MCF 10A (cell line): ENCODE results near the gene ACTR3. TPM values are rescaled to one million over a fixed set of nuclear protein-coding genes. Genes with fewer than 3 reads are reported as not detected.
A peak's percentile ranks its signal among the peaks of the same experiment; 100 is the strongest.

Experiments used
- BruUV-seq: library from RNA; stranded (reverse); fragments of 400-500 nt; replicated peaks from 2 replicates; lab custom pipeline; 2021; lab: Mats Ljungman, UMichigan
- CTCF ChIA-PET: fragments of 300-600 bp; sonication (Branson Sonifier 250); formaldehyde crosslinking; extraction: SDS; loops from one replicate; lab custom pipeline; 2021; ENCODE audit warnings: antibody characterized with exemption, inconsistent platforms; lab: Yijun Ruan, JAX
- POLR2A ChIA-PET: fragments of 300-600, 350-650 bp; sonication (Branson Sonifier 250); formaldehyde crosslinking; extraction: SDS; loops from one replicate; lab custom pipeline; 2020; ENCODE audit warnings: antibody characterized with exemption, inconsistent platforms; lab: Yijun Ruan, JAX
- DNase-seq: peaks from one replicate; pipeline ENCODE4 v3.0.0-alpha.2; 2018; ENCODE audit not compliant: unreplicated experiment
- H3K27ac Mint-ChIP-seq: one replicate; pipeline ENCODE4 v1.8.0; 2022; ENCODE audit warnings: mild to moderate bottlenecking, low read depth, mixed read lengths; ENCODE audit not compliant: unreplicated experiment
- H3K27me3 Mint-ChIP-seq: one replicate; pipeline ENCODE4 v1.8.0; 2022; ENCODE audit warnings: mixed read lengths; ENCODE audit not compliant: insufficient read depth, unreplicated experiment
- H3K36me3 Mint-ChIP-seq: one replicate; pipeline ENCODE4 v1.8.0; 2022; ENCODE audit warnings: mild to moderate bottlenecking, moderate library complexity, mixed read lengths; ENCODE audit not compliant: insufficient read depth, unreplicated experiment
- H3K4me1 Mint-ChIP-seq: one replicate; pipeline ENCODE4 v1.8.0; 2022; ENCODE audit warnings: mixed read lengths; ENCODE audit not compliant: insufficient read depth, unreplicated experiment
- H3K4me3 Mint-ChIP-seq: one replicate; pipeline ENCODE4 v1.8.0; 2022; ENCODE audit warnings: mild to moderate bottlenecking, moderate library complexity, mixed read lengths; ENCODE audit not compliant: unreplicated experiment
- H3K9me3 Mint-ChIP-seq: one replicate; pipeline ENCODE4 v1.8.0; 2022; ENCODE audit warnings: mixed read lengths; ENCODE audit not compliant: unreplicated experiment
- intact Hi-C: fragments of 100-400 bp; cut with micrococcal nuclease; formaldehyde crosslinking; loops from 2 replicates; pipeline ENCODE4 v1.14.1; 2022
- total RNA-seq: library from RNA; stranded (reverse); gene quantifications from 2 replicates; pipeline ENCODE4 v1.2.3, GENCODE V29; 2022
- TF ChIP-seq, protein P1 (sequence below): fragments of 200-600 bp; IDR thresholded peaks from one replicate; pipeline ENCODE4 v1.8.0; 2022; ENCODE audit warnings: antibody characterized with exemption, mild to moderate bottlenecking; ENCODE audit not compliant: unreplicated experiment

The ACTR3 gene
- total RNA-seq, 1 experiment from 2014 or later = 311 TPM

DNA sequence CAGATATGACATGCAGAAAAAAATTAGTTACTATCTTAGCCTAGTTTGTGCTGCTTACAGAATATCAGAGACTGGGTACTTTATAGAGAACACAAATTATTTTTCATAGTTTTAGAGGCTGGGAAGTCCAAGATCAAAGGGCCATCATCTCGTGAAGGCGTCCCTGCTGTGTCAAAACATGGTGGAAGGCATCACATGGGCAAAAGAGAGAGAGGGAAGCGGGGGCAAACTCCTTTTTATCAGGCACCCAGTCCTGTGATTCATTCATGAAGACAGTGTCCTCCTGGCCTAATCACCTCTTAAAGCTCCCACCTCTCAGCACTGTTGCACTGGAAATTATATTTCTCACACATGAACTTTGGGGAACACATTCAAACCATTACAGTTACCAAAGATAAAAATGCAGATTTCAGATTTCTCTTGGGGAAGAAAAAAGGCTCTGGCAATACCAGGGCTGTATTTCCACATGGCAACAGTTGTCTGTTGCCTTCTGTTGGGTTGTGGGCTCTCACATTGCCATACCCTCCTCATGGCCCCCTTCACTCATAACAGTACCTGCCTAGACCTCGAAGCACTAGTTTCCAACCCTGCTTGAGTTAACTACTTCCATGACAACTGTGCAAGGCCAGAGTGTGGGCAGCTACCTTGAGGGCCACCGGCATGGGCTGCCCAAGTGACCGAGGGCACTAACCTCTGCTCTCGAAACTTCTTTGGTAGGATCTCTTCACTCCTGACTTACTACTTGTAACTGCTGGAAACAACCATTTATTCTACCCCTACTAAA lies 2.7 kb upstream of the ACTR3 start:
- Mint-ChIP-seq H3K27me3 (no peaks in the 10 kb centered on the region), H3K4me1 (peaks cover 25% of the 10 kb centered on the region), H3K27ac (no peak overlapping the region), H3K4me3 (no peak overlapping the region), H3K9me3 (no peaks in the 10 kb centered on the region), H3K36me3 (peaks cover 7% of the 10 kb centered on the region)
- ChIA-PET CTCF (interaction anchor here (0.6 kb wide), 2 partner anchors 44 to 283 kb away, joined by 3 read pairs; no protein-coding TSS in a partner anchor), POLR2A (interaction anchor here (5.0 to 11.9 kb wide), 3 partner anchors 9 to 132 kb away, joined by 47 to 234 read pairs (median 49); partner anchors contain the start of gene SLC35F5)
- intact Hi-C loops = loop anchor here (5.0 kb wide), 1 partner anchor 70 kb away; no protein-coding TSS in a partner anchor
- no peak for DNase-seq
- TF ChIP-seq, protein P1, sequence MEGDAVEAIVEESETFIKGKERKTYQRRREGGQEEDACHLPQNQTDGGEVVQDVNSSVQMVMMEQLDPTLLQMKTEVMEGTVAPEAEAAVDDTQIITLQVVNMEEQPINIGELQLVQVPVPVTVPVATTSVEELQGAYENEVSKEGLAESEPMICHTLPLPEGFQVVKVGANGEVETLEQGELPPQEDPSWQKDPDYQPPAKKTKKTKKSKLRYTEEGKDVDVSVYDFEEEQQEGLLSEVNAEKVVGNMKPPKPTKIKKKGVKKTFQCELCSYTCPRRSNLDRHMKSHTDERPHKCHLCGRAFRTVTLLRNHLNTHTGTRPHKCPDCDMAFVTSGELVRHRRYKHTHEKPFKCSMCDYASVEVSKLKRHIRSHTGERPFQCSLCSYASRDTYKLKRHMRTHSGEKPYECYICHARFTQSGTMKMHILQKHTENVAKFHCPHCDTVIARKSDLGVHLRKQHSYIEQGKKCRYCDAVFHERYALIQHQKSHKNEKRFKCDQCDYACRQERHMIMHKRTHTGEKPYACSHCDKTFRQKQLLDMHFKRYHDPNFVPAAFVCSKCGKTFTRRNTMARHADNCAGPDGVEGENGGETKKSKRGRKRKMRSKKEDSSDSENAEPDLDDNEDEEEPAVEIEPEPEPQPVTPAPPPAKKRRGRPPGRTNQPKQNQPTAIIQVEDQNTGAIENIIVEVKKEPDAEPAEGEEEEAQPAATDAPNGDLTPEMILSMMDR = no peak
- no TSS peak for BruUV-seq

DNA sequence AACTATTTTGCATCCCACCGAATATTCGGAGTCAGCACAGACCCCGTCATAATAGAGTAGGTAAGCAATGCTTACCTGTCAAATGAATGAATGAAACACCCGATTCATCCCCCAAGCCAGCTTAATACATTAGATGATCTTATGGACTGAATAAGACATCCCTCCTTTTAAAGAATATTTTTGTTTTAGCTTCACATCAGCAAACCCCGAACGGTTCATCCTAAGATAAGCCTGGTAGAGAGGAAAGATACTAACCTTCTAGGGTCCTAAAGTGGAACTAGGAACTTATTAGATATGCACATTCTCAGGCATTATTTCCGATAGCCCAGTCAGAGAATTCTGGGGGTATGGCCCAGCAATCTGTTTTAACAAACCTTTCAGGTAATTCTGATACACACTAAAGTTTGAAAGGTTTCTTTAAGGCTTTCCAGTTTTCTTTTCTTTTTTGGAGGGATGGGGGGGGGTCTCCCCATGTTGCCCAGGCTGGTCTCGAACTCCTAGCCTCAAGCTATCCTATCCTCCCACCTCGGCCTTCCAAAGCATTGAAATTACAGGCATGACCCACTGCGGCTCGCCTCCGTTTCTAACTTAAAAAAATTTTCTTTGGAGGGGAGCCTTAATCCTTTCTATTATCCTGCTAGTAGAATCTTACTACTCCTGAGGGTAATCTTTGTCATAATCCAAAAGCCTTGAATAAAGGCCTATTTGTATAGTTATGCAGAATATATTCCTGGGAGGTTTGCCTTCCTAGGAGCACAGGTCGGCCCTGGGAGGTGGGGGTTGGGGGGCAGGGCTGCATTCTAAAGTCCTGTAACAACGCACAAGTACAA lies 1.0 kb upstream of the ACTR3 start:
- ChIA-PET POLR2A (interaction anchor here (0.7 to 11.9 kb wide), 15 partner anchors 11 to 174 kb away, joined by 3 to 234 read pairs (median 4); partner anchors contain the start of gene SLC35F5), CTCF (interaction anchor here (0.6 to 1.4 kb wide), 5 partner anchors 9 to 129 kb away, joined by 3 to 5 read pairs (median 3); no protein-coding TSS in a partner anchor)
- peaks cover 40% of the 10 kb centered on the region for H3K4me1 Mint-ChIP-seq
- intact Hi-C loops = loop anchor here (1.0 to 5.0 kb wide), 4 partner anchors 46 to 662 kb away; partner anchors contain the start of gene SLC35F5
- H3K27me3 Mint-ChIP-seq = no peaks in the 10 kb centered on the region
- TF ChIP-seq, protein P1 = no peak
- no peaks in the 10 kb centered on the region for H3K9me3 Mint-ChIP-seq
- peaks cover 19% of the 10 kb centered on the region for H3K36me3 Mint-ChIP-seq
- peak overlapping the region; percentile 96 for H3K27ac Mint-ChIP-seq
- peak overlapping the region; percentile 91 for H3K4me3 Mint-ChIP-seq
- no peak for DNase-seq
- TSS peak; percentile 56 for BruUV-seq

DNA sequence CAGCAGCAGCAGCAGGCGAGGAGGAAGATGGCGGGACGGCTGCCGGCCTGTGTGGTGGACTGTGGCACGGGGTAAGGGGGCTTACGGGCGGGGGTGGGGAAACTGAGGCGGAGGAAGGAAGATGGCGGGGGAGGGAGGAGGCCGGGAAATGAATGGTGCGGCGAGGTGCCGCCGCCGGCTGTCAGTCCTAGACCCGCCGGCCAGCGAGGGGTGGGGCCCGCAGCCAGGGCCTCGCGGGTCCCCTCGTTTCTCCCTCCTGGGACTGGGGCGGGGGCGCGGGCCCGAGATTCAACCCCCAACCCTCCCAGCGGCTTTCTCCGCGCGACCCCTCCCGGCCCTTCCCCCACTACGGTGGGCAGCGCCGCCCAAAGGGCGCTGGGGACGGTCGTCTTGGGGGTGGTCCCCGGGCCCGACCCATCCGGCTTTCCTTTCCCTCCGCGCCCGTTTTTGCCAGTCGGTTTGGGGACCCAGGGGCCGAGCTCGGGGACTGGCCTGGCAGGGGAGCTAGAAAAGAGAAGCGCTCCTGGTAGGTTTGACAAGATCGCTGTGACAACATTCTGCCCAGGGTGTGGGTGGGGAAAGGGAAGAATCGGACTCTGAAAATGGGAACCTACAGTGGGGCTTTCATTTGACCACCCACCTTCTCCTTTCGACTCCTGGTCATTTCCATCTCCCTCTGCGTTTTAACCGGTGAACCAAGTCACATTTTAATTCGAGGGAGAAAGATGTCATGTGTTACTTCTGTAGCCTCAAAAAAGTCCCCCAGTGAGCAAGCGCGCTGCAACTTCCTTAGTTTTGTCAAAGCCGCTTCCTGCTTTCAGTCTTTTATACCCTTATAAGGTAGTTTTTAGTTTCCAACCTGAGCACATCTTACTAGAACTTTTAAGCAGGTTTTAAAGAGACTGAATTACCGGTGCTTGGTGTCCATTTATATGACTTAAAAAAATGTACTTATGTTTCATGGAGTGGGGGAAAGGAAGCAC lies 655 bp downstream of the ACTR3 start:
- Mint-ChIP-seq H3K4me1 (peaks cover 56% of the 10 kb centered on the region), H3K9me3 (no peaks in the 10 kb centered on the region), H3K4me3 (peak overlapping the region; percentile 91), H3K27me3 (no peaks in the 10 kb centered on the region), H3K36me3 (peaks cover 24% of the 10 kb centered on the region), H3K27ac (peak overlapping the region; percentile 96)
- CTCF ChIA-PET = interaction anchor here (0.6 to 0.9 kb wide), 4 partner anchors 16 to 407 kb away, joined by 3 to 4 read pairs (median 3); no protein-coding TSS in a partner anchor
- TSS peak; percentile 68 for BruUV-seq
- POLR2A ChIA-PET = interaction anchor here (0.6 to 11.9 kb wide), 12 partner anchors 12 to 656 kb away, joined by 3 to 234 read pairs (median 6); partner anchors contain the start of gene SLC35F5
- DNase-seq = peak; percentile 73
- intact Hi-C loops = no loop called here
- TF ChIP-seq, protein P1 = no peak
